H9 (cell line): ENCODE results near the gene PHEX. TPM values are rescaled to one million over a fixed set of nuclear protein-coding genes. Genes with fewer than 3 reads are reported as not detected.

Experiments used
- DNase-seq: peaks from one replicate; pipeline ENCODE4 v3.0.0-alpha.2; 2017
- H2AFZ ChIP-seq: one replicate; pipeline ENCODE4 v1.6.1; 2013; ENCODE audit warnings: mild to moderate bottlenecking, low read length, control low read depth, moderate library complexity
- H2AK5ac ChIP-seq: 2 replicates; pipeline ENCODE4 v1.6.1; 2013; ENCODE audit warnings: low read length, control low read depth, mixed read lengths; ENCODE audit not compliant: insufficient read length
- H2BK120ac ChIP-seq: one replicate; pipeline ENCODE4 v1.6.1; 2013; ENCODE audit warnings: low read depth, mild to moderate bottlenecking, low read length, control low read depth, inconsistent platforms; ENCODE audit not compliant: poor library complexity, severe bottlenecking
- H2BK12ac ChIP-seq: 2 replicates; pipeline ENCODE4 v1.6.1; 2013; ENCODE audit warnings: low read length, control low read depth, mixed read lengths, low read depth; ENCODE audit not compliant: insufficient read length
- H2BK15ac ChIP-seq: 2 replicates; pipeline ENCODE4 v1.6.1; 2013; ENCODE audit warnings: low read depth, low read length, control low read depth
- H2BK20ac ChIP-seq: one replicate; pipeline ENCODE4 v1.6.1; 2013; ENCODE audit warnings: low read depth, mild to moderate bottlenecking, low read length, control low read depth, inconsistent platforms; ENCODE audit not compliant: poor library complexity, severe bottlenecking
- H2BK5ac ChIP-seq: 2 replicates; pipeline ENCODE4 v1.6.1; 2013; ENCODE audit warnings: low read length, control low read depth, mixed read lengths; ENCODE audit not compliant: insufficient read length
- H3K14ac ChIP-seq: 2 replicates; pipeline ENCODE4 v1.6.1; 2013; ENCODE audit warnings: low read length, control low read depth; ENCODE audit not compliant: insufficient read depth
- H3K18ac ChIP-seq: 2 replicates; pipeline ENCODE4 v1.6.1; 2013; ENCODE audit warnings: low read depth, mild to moderate bottlenecking, mixed read lengths, low read length, control low read depth; ENCODE audit not compliant: insufficient read length
- H3K23ac ChIP-seq: 2 replicates; pipeline ENCODE4 v1.6.1; 2013; ENCODE audit warnings: low read length, control low read depth, mixed read lengths, low read depth; ENCODE audit not compliant: insufficient read length
- H3K23me2 ChIP-seq: 2 replicates; pipeline ENCODE4 v1.6.1; 2013; ENCODE audit warnings: low read depth, mild to moderate bottlenecking, mixed read lengths, low read length, control low read depth; ENCODE audit not compliant: insufficient read length, poor library complexity, severe bottlenecking
- H3K27ac ChIP-seq: 2 replicates; pipeline ENCODE4 v1.5.1; 2013; ENCODE audit warnings: low read length, control low read depth, mixed read lengths, low read depth; ENCODE audit not compliant: insufficient read length
- H3K27me3 ChIP-seq: 2 replicates; pipeline ENCODE4 v1.6.1; 2013; ENCODE audit warnings: low read length, control low read depth, inconsistent platforms; ENCODE audit not compliant: insufficient read depth
- H3K4ac ChIP-seq: 2 replicates; pipeline ENCODE4 v1.6.1; 2013; ENCODE audit warnings: low read depth, mild to moderate bottlenecking, control low read depth, inconsistent platforms, low read length, moderate library complexity
- H3K4me1 ChIP-seq: 2 replicates; pipeline ENCODE4 v1.6.1; 2013; ENCODE audit warnings: low read length, control low read depth, inconsistent platforms; ENCODE audit not compliant: insufficient read depth
- H3K4me2 ChIP-seq: 2 replicates; pipeline ENCODE4 v1.6.1; 2013; ENCODE audit warnings: low read length, control low read depth, mixed read lengths; ENCODE audit not compliant: insufficient read length, insufficient read depth
- H3K56ac ChIP-seq: 2 replicates; pipeline ENCODE4 v1.6.1; 2013; ENCODE audit warnings: low read depth, mild to moderate bottlenecking, mixed read lengths, low read length, control low read depth; ENCODE audit not compliant: insufficient read length
- H3K79me1 ChIP-seq: 2 replicates; pipeline ENCODE4 v1.6.1; 2013; ENCODE audit warnings: low read depth, mild to moderate bottlenecking, moderate library complexity, low read length, control low read depth, inconsistent platforms; ENCODE audit not compliant: insufficient read depth, poor library complexity, severe bottlenecking
- H3K79me2 ChIP-seq: 2 replicates; pipeline ENCODE4 v1.6.1; 2013; ENCODE audit warnings: low read length, control low read depth, inconsistent platforms; ENCODE audit not compliant: insufficient read depth
- H3K9ac ChIP-seq: 2 replicates; pipeline ENCODE4 v1.6.1; 2013; ENCODE audit warnings: low read length, control low read depth, mixed read lengths; ENCODE audit not compliant: insufficient read length; ENCODE audit errors: extremely low read depth
- H3K9me3 ChIP-seq: one replicate; pipeline ENCODE4 v1.6.1; 2013; ENCODE audit warnings: low read depth, low read length, inconsistent platforms; ENCODE audit not compliant: control insufficient read depth
- H3T11ph ChIP-seq: one replicate; pipeline ENCODE4 v1.6.1; 2013; ENCODE audit warnings: mild to moderate bottlenecking, low read length, control low read depth, inconsistent platforms
- H4K20me1 ChIP-seq: one replicate; pipeline ENCODE4 v1.6.1; 2013; ENCODE audit not compliant: control insufficient read depth, insufficient read length, insufficient read depth
- H4K5ac ChIP-seq: 2 replicates; pipeline ENCODE4 v1.6.1; 2013; ENCODE audit warnings: low read depth, mild to moderate bottlenecking, mixed read lengths, low read length, control low read depth; ENCODE audit not compliant: insufficient read length
- H4K8ac ChIP-seq: replicated peaks from 2 replicates; pipeline ENCODE4 v1.6.1; 2013; ENCODE audit warnings: low read length, control low read depth, mixed read lengths, low read depth; ENCODE audit not compliant: insufficient read length
- H4K91ac ChIP-seq: 2 replicates; pipeline ENCODE4 v1.6.1; 2013; ENCODE audit warnings: low read depth, mild to moderate bottlenecking, moderate library complexity, mixed read lengths, low read length, control low read depth; ENCODE audit not compliant: insufficient read length
- H3K27ac Mint-ChIP-seq, 3 experiments: 2 replicates in 2 of 3; 3 replicates in 1 of 3; pipeline ENCODE4 v1.8.0; 2020 to 2021; ENCODE audit warnings: mixed read lengths in 3 of 3, mild to moderate bottlenecking in 1 of 3, moderate library complexity in 1 of 3
- H3K27me3 Mint-ChIP-seq: 2 replicates; pipeline ENCODE4 v1.8.0; 2021; ENCODE audit warnings: low read depth, mild to moderate bottlenecking, moderate library complexity, mixed read lengths
- H3K36me3 Mint-ChIP-seq, 3 experiments: 2 replicates in 2 of 3; 3 replicates in 1 of 3; pipeline ENCODE4 v1.8.0; 2020 to 2021; ENCODE audit warnings: low read depth in 3 of 3, mixed read lengths in 3 of 3; ENCODE audit not compliant: insufficient read depth in 1 of 3
- H3K4me1 Mint-ChIP-seq, 2 experiments: 2 replicates each; pipeline ENCODE4 v1.8.0; 2020; ENCODE audit warnings: mixed read lengths in 2 of 2
- H3K4me3 Mint-ChIP-seq, 2 experiments: 2 replicates in 1 of 2; 3 replicates in 1 of 2; pipeline ENCODE4 v1.8.0; 2020 to 2021; ENCODE audit warnings: mild to moderate bottlenecking in 2 of 2, mixed read lengths in 2 of 2, moderate library complexity in 1 of 2
- H3K9me3 Mint-ChIP-seq, 2 experiments: 2 replicates in 1 of 2; 3 replicates in 1 of 2; pipeline ENCODE4 v1.8.0; 2020; ENCODE audit warnings: mild to moderate bottlenecking in 2 of 2, mixed read lengths in 2 of 2, moderate library complexity in 1 of 2
- CTCF ChIP-seq: fragments of 200-600 bp; sonication (generic); conservative IDR thresholded peaks from 3 replicates; pipeline ENCODE4 v1.8.0; 2021; ENCODE audit warnings: antibody characterized with exemption, mild to moderate bottlenecking
- WGBS: extraction: QIAGEN DNeasy Blood & Tissue Kit; methylation state at CpG from one replicate; pipeline ENCODE4 v1.1.7; 2013; ENCODE audit warnings: missing lambda C conversion rate, low lambda C conversion rate, mixed read lengths; ENCODE audit not compliant: insufficient read length; ENCODE audit errors: extremely low coverage; 5-methylcytosine and 5-hydroxymethylcytosine counted together
- total RNA-seq: library from RNA; stranded (reverse); gene quantifications from 2 replicates; pipeline ENCODE4 v1.2.1, GENCODE V29; 2021

Gene PHEX
- total RNA-seq, 1 experiment from 2014 or later = 0.11 TPM

GRCh38 chrX:22110729-22111494 is 78.8 kb downstream of the PHEX start:
- Histone ChIP-seq H3K27ac (no peak overlapping the region), H2AK5ac (no peak overlapping the region), H2BK12ac (no peak overlapping the region), H2AFZ (no peak overlapping the region), H3K27me3 (no peaks in the 10 kb centered on the region), H4K20me1 (no peaks in the 10 kb centered on the region), H2BK120ac (no peak overlapping the region), H3T11ph (no peak overlapping the region), H3K4me1 (no peaks in the 10 kb centered on the region), H2BK5ac (no peak overlapping the region), H3K79me1 (no peaks in the 10 kb centered on the region), H3K14ac (no peak overlapping the region), H4K5ac (no peak overlapping the region), H4K8ac (no peak overlapping the region), H3K79me2 (no peaks in the 10 kb centered on the region), H3K56ac (no peak overlapping the region), H2BK20ac (no peak overlapping the region), H2BK15ac (no peak overlapping the region), H3K18ac (no peak overlapping the region), H3K4ac (no peak overlapping the region), H3K23ac (no peak overlapping the region), H3K9me3 (no peaks in the 10 kb centered on the region), H3K4me2 (no peak overlapping the region), H3K9ac (no peak overlapping the region), H4K91ac (no peak overlapping the region), H3K23me2 (no peaks in the 10 kb centered on the region)
- DNase-seq = no peak
- Mint-ChIP-seq H3K4me1 (peaks cover 6 to 8% of the 10 kb centered on the region in 2 experiments; a peak in 2 of 4 replicates), H3K27ac (no peak overlapping the region), H3K36me3 (no peaks in the 10 kb centered on the region), H3K9me3 (peaks cover 0 to 21% of the 10 kb centered on the region in 2 experiments; a peak in 3 of 5 replicates), H3K27me3 (no peaks in the 10 kb centered on the region), H3K4me3 (no peak overlapping the region)
- no peak for TF ChIP-seq CTCF
- WGBS = no CpG with 5 or more reads among the region's 6 CpGs
